Prostate gland (tissue), 2 donors: Measurements from ENCODE around the gene TBATA.

Experiments used
- CTCF ChIP-seq, 4 experiments: fragments of 200-600 bp in 2 of 4; fragments of 450-650 bp in 2 of 4; sonication (generic) in 2 of 4; IDR thresholded peaks; 1 replicate in 3 of 4; 2 replicates in 1 of 4; pipeline ENCODE4 v1.5.1; 2016 to 2019; ENCODE audit warnings: antibody characterized with exemption in 4 of 4, mild to moderate bottlenecking in 2 of 4, moderate library complexity in 2 of 4
- POLR2A ChIP-seq: fragments of 450-650 bp; IDR thresholded peaks from one replicate; pipeline ENCODE4 v1.6.1; 2016; ENCODE audit warnings: antibody characterized with exemption, mild to moderate bottlenecking

DNA sequence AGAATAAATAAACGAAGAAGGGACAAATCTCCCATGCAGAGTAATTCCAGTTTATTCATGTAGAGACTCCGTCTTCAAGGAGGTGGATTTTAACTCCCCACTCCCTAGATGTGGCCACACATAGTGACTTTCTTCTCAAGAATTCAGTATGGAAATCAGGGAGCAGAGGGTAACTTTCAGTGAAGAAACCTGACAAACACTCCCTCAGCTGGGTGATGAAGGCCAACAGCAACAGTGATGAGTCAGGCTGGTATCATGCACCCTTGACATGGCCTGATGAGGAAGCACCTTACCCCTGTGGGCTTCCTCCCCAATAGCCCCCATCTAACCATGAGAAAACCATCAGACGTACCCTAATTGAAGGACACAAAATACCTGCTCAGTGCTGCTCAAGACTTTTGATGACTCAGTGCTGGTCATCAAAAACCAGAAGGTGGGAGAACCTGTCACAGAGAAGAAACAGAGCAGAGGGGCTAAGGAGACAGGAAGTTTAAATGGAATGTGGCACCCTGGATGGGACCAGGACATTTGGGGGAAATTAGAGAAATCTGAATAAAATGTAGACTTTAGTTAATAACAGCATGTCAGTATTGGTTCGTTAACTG lies 62.3 kb downstream of the TBATA start:
- TF ChIP-seq CTCF (IDR thresholded peaks at IDR 0.05) (no peak), POLR2A (no peak)
